Pancreas (tissue), 10 donors: ENCODE results near the gene LMNA. TPM values are rescaled to one million over a fixed set of nuclear protein-coding genes. Genes with fewer than 3 reads are reported as not detected.
A peak's percentile ranks its signal among the peaks of the same experiment; 100 is the strongest.

Source experiments
- ATAC-seq, 4 donors: fragments of 200-7000 bp; cut with Tn5 transposase; one replicate each; pipeline versions ENCODE4 v1.8.0 to v1.9.1; 2020; ENCODE audit warnings: mild to moderate bottlenecking in 4 of 4, moderate library complexity in 4 of 4
- DNase-seq, 6 donors: peaks; one replicate each; pipeline ENCODE4 v3.0.0-alpha.2; 2020
- FAIRE-seq: peaks from 2 replicates; lab custom pipeline; 2012; peaks lifted over from hg19 to GRCh38; lab: Jason Lieb, UNC
- H3K27ac ChIP-seq, 4 donors: fragments of 200-600 bp; sonication (generic); 1 replicate in 3 of 4; 2 replicates in 1 of 4; pipeline versions ENCODE4 v1.5.0 to v1.8.0; 2020
- H3K27me3 ChIP-seq, 4 donors: fragments of 200-600 bp; one replicate each; pipeline ENCODE4 v1.8.0; 2021
- H3K36me3 ChIP-seq, 3 donors: fragments of 200-600 bp; sonication (generic) in 1 of 3; one replicate each; pipeline versions ENCODE4 v1.5.0 to v1.8.0; 2020 to 2021
- H3K4me1 ChIP-seq, 3 donors: fragments of 200-600 bp; one replicate each; pipeline ENCODE4 v1.8.0; 2021
- H3K4me3 ChIP-seq, 4 donors: fragments of 200-600 bp; sonication (generic) in 2 of 4; one replicate each; pipeline versions ENCODE4 v1.5.0 to v1.8.0; 2020 to 2021
- H3K9me3 ChIP-seq, 4 donors: fragments of 200-600 bp; one replicate each; pipeline ENCODE4 v1.8.0; 2021
- WGBS, 2 donors: extraction: QIAGEN DNeasy Blood & Tissue Kit; methylation state at CpG; one replicate each; pipeline ENCODE4 v1.1.7; 2013; 5-methylcytosine and 5-hydroxymethylcytosine counted together
- intact Hi-C, 3 donors: fragments of 100-400 bp; cut with DNase I; formaldehyde crosslinking; loops; one replicate each; pipeline versions ENCODE4 v1.11.1 to v1.14.2; 2022
- polyA plus RNA-seq, 2 donors: library from polyadenylated mRNA; stranded (reverse); fragments of 200-250 nt; gene quantifications; one replicate each; pipeline ENCODE4 v1.2.3, GENCODE V29; 2013
- total RNA-seq, 6 donors: library from RNA; stranded (reverse); fragmentation: NEBNext Ultra II Directional in 4 of 6; extraction: Animal tissue kit (Norgen Biotek cat#: 25700) in 4 of 6; gene quantifications; one replicate each; pipeline versions ENCODE4 v1.2.1 to v1.2.4, GENCODE V29; 2021 to 2023
- TF ChIP-seq, protein P1 (sequence below), 4 donors: fragments of 200-600 bp; sonication (generic) in 3 of 4; IDR thresholded peaks; one replicate each; pipeline versions ENCODE4 v1.5.0 to v1.8.0; 2021; ENCODE audit warnings: antibody characterized with exemption in 4 of 4
- donor health status: healthy with polysubstance abuse.
- donor health status: DM: no; HTN: no; CAD: no; lungs with moderate emphysema.
- donor health status: DM: no; HTN: no; CAD: no.
- donor health status: control.
- donor health status: control.
- donor health status: Bipolar disorder and iron deficiency.
- donor health status: DM: yes; HTN: yes; CAD: no.
- donor health status: DM: no; HTN: no; CAD: no.
- donor health status: DM: no; HTN: no; CAD: no.
- donor health status: DM: yes; HTN: yes; CAD: no.

LMNA gene
- total and polyA plus RNA-seq, 8 donors: 59.4 to 119 (median 99.4) TPM

DNA sequence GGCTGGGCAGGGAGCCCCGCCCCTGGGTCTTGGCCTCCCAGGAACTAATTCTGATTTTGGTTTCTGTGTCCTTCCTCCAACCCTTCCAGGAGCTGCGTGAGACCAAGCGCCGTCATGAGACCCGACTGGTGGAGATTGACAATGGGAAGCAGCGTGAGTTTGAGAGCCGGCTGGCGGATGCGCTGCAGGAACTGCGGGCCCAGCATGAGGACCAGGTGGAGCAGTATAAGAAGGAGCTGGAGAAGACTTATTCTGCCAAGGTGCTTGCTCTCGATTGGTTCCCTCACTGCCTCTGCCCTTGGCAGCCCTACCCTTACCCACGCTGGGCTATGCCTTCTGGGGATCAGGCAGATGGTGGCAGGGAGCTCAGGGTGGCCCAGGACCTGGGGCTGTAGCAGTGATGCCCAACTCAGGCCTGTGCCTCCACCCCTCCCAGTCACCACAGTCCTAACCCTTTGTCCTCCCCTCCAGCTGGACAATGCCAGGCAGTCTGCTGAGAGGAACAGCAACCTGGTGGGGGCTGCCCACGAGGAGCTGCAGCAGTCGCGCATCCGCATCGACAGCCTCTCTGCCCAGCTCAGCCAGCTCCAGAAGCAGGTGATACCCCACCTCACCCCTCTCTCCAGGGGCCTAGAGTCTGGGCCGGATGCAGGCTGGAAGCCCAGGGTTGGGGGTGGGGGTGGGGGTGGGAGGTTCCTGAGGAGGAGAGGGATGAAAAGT lies 20.4 kb downstream of the LMNA start:
- no peak for ATAC-seq
- Histone ChIP-seq H3K27ac (no peak overlapping the region), H3K4me3 (no peak overlapping the region), H3K36me3 (peaks cover 16 to 85% (median 56%) of the 10 kb centered on the region in 3 donors), H3K4me1 (peaks cover under 1 to 6% (median 3%) of the 10 kb centered on the region in 3 donors), H3K27me3 (no peaks in the 10 kb centered on the region), H3K9me3 (no peaks in the 10 kb centered on the region)
- no peak for DNase-seq
- no peak for FAIRE-seq
- intact Hi-C loops: loop anchor here in 2 of 3 donors (5.0 to 10.0 kb wide), 2 partner anchors 43 to 50 kb away; partner anchors contain the start of gene MEX3A (in 1 of the 2)
- 94 to 95% methylated on average over 18 of the region's 18 CpGs for WGBS, 2 donors
- TF ChIP-seq, protein P1, sequence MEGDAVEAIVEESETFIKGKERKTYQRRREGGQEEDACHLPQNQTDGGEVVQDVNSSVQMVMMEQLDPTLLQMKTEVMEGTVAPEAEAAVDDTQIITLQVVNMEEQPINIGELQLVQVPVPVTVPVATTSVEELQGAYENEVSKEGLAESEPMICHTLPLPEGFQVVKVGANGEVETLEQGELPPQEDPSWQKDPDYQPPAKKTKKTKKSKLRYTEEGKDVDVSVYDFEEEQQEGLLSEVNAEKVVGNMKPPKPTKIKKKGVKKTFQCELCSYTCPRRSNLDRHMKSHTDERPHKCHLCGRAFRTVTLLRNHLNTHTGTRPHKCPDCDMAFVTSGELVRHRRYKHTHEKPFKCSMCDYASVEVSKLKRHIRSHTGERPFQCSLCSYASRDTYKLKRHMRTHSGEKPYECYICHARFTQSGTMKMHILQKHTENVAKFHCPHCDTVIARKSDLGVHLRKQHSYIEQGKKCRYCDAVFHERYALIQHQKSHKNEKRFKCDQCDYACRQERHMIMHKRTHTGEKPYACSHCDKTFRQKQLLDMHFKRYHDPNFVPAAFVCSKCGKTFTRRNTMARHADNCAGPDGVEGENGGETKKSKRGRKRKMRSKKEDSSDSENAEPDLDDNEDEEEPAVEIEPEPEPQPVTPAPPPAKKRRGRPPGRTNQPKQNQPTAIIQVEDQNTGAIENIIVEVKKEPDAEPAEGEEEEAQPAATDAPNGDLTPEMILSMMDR (IDR thresholded peaks at IDR 0.05): no peak

DNA sequence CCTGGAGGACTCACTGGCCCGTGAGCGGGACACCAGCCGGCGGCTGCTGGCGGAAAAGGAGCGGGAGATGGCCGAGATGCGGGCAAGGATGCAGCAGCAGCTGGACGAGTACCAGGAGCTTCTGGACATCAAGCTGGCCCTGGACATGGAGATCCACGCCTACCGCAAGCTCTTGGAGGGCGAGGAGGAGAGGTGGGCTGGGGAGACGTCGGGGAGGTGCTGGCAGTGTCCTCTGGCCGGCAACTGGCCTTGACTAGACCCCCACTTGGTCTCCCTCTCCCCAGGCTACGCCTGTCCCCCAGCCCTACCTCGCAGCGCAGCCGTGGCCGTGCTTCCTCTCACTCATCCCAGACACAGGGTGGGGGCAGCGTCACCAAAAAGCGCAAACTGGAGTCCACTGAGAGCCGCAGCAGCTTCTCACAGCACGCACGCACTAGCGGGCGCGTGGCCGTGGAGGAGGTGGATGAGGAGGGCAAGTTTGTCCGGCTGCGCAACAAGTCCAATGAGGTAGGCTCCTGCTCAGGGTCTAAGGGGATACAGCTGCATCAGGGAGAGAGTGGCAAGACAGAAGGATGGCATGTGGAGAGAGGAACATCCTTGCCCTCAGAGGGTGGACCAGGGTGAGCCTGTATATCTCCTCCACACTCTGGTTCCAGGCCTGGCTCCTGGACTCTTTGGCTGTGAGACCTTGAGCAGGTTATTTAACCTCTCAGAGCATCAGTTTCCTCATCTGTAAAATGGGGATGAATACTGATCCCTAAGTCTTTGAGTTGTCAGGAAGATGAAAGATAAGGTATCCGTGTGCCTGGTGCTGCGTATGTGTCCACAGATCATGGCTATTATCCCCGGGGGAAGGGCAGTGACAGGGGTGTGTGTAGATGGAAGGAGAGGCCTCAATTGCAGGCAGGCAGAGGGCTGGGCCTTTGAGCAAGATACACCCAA lies 21.7 kb downstream of the LMNA start:
- TF ChIP-seq, protein P1 (IDR thresholded peaks at IDR 0.05): no peak
- H3K36me3 ChIP-seq: peaks cover 16 to 77% (median 55%) of the 10 kb centered on the region in 3 donors
- no peaks in the 10 kb centered on the region for H3K27me3 ChIP-seq
- 94 to 95% methylated on average over 34 of the region's 34 CpGs for WGBS, 2 donors
- FAIRE-seq (no peak), ATAC-seq (no peak), DNase-seq (no peak)
- no peak overlapping the region for H3K4me3 ChIP-seq
- no peaks in the 10 kb centered on the region for H3K9me3 ChIP-seq
- H3K27ac ChIP-seq: no peak overlapping the region
- intact Hi-C loops: loop anchor here in 2 of 3 donors (5.0 to 10.0 kb wide), 2 partner anchors 44 to 51 kb away; partner anchors contain the start of gene MEX3A (in 1 of the 2)
- no peaks in the 10 kb centered on the region for H3K4me1 ChIP-seq

DNA sequence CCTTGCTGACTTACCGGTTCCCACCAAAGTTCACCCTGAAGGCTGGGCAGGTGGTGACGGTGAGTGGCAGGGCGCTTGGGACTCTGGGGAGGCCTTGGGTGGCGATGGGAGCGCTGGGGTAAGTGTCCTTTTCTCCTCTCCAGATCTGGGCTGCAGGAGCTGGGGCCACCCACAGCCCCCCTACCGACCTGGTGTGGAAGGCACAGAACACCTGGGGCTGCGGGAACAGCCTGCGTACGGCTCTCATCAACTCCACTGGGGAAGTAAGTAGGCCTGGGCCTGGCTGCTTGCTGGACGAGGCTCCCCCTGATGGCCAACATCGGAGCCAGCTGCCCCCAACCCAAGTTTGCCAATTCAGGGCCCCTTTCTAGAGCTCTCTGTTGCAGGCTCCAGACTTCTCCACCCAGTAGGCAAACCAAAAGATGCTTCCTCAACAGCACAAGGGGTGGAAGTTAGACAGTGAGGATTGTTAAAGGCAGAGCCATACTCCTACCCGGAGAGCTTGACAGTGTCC lies 22.5 kb downstream of the LMNA start:
- TF ChIP-seq, protein P1 (IDR thresholded peaks at IDR 0.05): no peak
- DNase-seq (no peak), ATAC-seq (no peak), FAIRE-seq (no peak)
- H3K9me3 ChIP-seq: no peaks in the 10 kb centered on the region
- no peak overlapping the region for H3K27ac ChIP-seq
- no peak overlapping the region for H3K4me3 ChIP-seq
- 85 to 89% methylated on average over 12 of the region's 12 CpGs for WGBS, 2 donors
- H3K27me3 ChIP-seq: no peaks in the 10 kb centered on the region
- intact Hi-C loops: loop anchor here in 2 of 3 donors (5.0 to 10.0 kb wide), 2 partner anchors 45 to 52 kb away; partner anchors contain the start of gene MEX3A (in 1 of the 2)
- peaks cover 13 to 69% (median 46%) of the 10 kb centered on the region in 3 donors for H3K36me3 ChIP-seq
- H3K4me1 ChIP-seq: no peaks in the 10 kb centered on the region

DNA sequence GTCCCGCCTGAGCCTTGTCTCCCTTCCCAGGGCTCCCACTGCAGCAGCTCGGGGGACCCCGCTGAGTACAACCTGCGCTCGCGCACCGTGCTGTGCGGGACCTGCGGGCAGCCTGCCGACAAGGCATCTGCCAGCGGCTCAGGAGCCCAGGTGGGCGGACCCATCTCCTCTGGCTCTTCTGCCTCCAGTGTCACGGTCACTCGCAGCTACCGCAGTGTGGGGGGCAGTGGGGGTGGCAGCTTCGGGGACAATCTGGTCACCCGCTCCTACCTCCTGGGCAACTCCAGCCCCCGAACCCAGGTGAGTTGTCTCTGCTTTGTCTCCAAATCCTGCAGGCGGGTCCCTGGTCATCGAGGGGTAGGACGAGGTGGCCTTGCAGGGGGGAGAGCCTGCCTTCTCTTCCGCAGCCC lies 24.0 kb downstream of the LMNA start:
- no peak overlapping the region for H3K27ac ChIP-seq
- intact Hi-C loops: loop anchor here in 2 of 3 donors (5.0 to 10.0 kb wide), 2 partner anchors 46 to 54 kb away; partner anchors contain the start of gene MEX3A (in 1 of the 2)
- 94 to 96% methylated on average over 22 of the region's 22 CpGs for WGBS, 2 donors

More for the DNA sequence above, 24.0 kb downstream of the LMNA start:
- no peaks in the 10 kb centered on the region for H3K4me1 ChIP-seq
- H3K9me3 ChIP-seq: no peaks in the 10 kb centered on the region
- DNase-seq (peak in 2 of 6 donors; percentile 44 to 80), FAIRE-seq (no peak), ATAC-seq (no peak)
- no peaks in the 10 kb centered on the region for H3K27me3 ChIP-seq
- H3K4me3 ChIP-seq: no peak overlapping the region
- peaks cover 13 to 59% (median 43%) of the 10 kb centered on the region in 3 donors for H3K36me3 ChIP-seq
- TF ChIP-seq, protein P1 (IDR thresholded peaks at IDR 0.05): no peak
